CD14-positive monocyte (primary cell): ENCODE measurements around the gene CHST6. TPM values are rescaled to one million over a fixed set of nuclear protein-coding genes. Genes with fewer than 3 reads are reported as not detected.

Experiments used
- DNase-seq, 3 donors: peaks; one replicate each; pipeline ENCODE4 v3.0.0-alpha.2; 2011 to 2022
- H2AFZ ChIP-seq: 2 replicates; pipeline ENCODE4 v1.6.0; 2012; ENCODE audit warnings: mild to moderate bottlenecking, low read depth, low read length, inconsistent platforms; ENCODE audit not compliant: insufficient read depth, poor library complexity, severe bottlenecking
- H3K27ac ChIP-seq, 2 donors: 1 replicate in 1 of 2; 2 replicates in 1 of 2; pipeline ENCODE4 v1.5.1; 2012 to 2013; ENCODE audit warnings: low read length in 2 of 2, control low read depth in 1 of 2, inconsistent platforms in 1 of 2, low read depth in 1 of 2, mild to moderate bottlenecking in 1 of 2
- H3K27me3 ChIP-seq, 2 donors: one replicate each; pipeline versions ENCODE4 v1.6.0 to v1.6.1; 2011 to 2013; ENCODE audit warnings: low read length in 2 of 2; ENCODE audit not compliant: control insufficient read depth in 2 of 2, insufficient read depth in 2 of 2
- H3K36me3 ChIP-seq, 2 donors: replicated peaks in 1 of 2; 1 replicate in 1 of 2; 2 replicates in 1 of 2; pipeline versions ENCODE4 v1.5.1 to v1.6.1; 2012 to 2013; ENCODE audit warnings: low read length in 2 of 2, control low read depth in 1 of 2, inconsistent platforms in 1 of 2, mild to moderate bottlenecking in 1 of 2; ENCODE audit not compliant: insufficient read depth in 2 of 2, control insufficient read depth in 1 of 2
- H3K4me1 ChIP-seq, 2 donors: 1 replicate in 1 of 2; 2 replicates in 1 of 2; pipeline versions ENCODE4 v1.5.1 to v1.6.1; 2012 to 2013; ENCODE audit warnings: low read length in 2 of 2, control low read depth in 1 of 2, inconsistent platforms in 1 of 2, mild to moderate bottlenecking in 1 of 2, moderate library complexity in 1 of 2; ENCODE audit not compliant: insufficient read depth in 2 of 2, control insufficient read depth in 1 of 2
- H3K4me2 ChIP-seq: replicated peaks from 2 replicates; pipeline ENCODE3; 2012; ENCODE audit warnings: low read length, moderate library complexity, mild to moderate bottlenecking; ENCODE audit not compliant: poor library complexity, severe bottlenecking; ENCODE audit errors: extremely low read depth
- H3K4me3 ChIP-seq, 3 experiments: fragments of 200-600 bp in 1 of 3; sonication (generic) in 1 of 3; replicated peaks in 1 of 3; 1 replicate in 2 of 3; 2 replicates in 1 of 3; pipeline ENCODE4 v1.5.1; 2011 to 2013; ENCODE audit warnings: low read length in 3 of 3, mild to moderate bottlenecking in 3 of 3, control low read depth in 2 of 3, low read depth in 2 of 3, inconsistent platforms in 1 of 3, moderate library complexity in 1 of 3
- H3K79me2 ChIP-seq: 2 replicates; pipeline ENCODE4 v1.6.0; 2012; ENCODE audit warnings: mild to moderate bottlenecking, control low read depth, inconsistent platforms, low read length, moderate library complexity; ENCODE audit not compliant: insufficient read depth
- H3K9ac ChIP-seq: 2 replicates; pipeline ENCODE4 v1.6.0; 2017; ENCODE audit warnings: low read length, mild to moderate bottlenecking; ENCODE audit not compliant: insufficient read depth, poor library complexity, severe bottlenecking
- H3K9me3 ChIP-seq, 2 donors: replicated peaks in 1 of 2; 1 replicate in 1 of 2; 2 replicates in 1 of 2; pipeline versions ENCODE4 v1.5.1 to v1.6.1; 2012 to 2013; ENCODE audit warnings: low read length in 2 of 2, control low read depth in 1 of 2; ENCODE audit not compliant: control insufficient read depth in 1 of 2, insufficient read depth in 1 of 2
- H4K20me1 ChIP-seq: 2 replicates; pipeline ENCODE4 v1.6.0; 2012; ENCODE audit warnings: mild to moderate bottlenecking, low read length, control low read depth, moderate library complexity; ENCODE audit not compliant: insufficient read depth
- H3K27ac Mint-ChIP-seq, 7 donors: one replicate each; pipeline ENCODE4 v1.8.0; 2020; ENCODE audit warnings: mild to moderate bottlenecking in 7 of 7, mixed read lengths in 7 of 7, moderate library complexity in 6 of 7, inconsistent platforms in 2 of 7
- H3K27me3 Mint-ChIP-seq, 3 donors: one replicate each; pipeline ENCODE4 v1.8.0; 2021 to 2022; ENCODE audit warnings: low read depth in 3 of 3, mild to moderate bottlenecking in 3 of 3, mixed read lengths in 3 of 3, moderate library complexity in 3 of 3, inconsistent platforms in 1 of 3
- H3K36me3 Mint-ChIP-seq, 2 donors: one replicate each; pipeline ENCODE4 v1.8.0; 2020; ENCODE audit warnings: mixed read lengths in 2 of 2, inconsistent platforms in 1 of 2, mild to moderate bottlenecking in 1 of 2
- H3K4me1 Mint-ChIP-seq: one replicate; pipeline ENCODE4 v1.8.0; 2020; ENCODE audit warnings: mild to moderate bottlenecking, mixed read lengths
- H3K4me3 Mint-ChIP-seq, 2 donors: one replicate each; pipeline ENCODE4 v1.8.0; 2020; ENCODE audit warnings: mild to moderate bottlenecking in 2 of 2, mixed read lengths in 2 of 2, moderate library complexity in 1 of 2
- H3K9me3 Mint-ChIP-seq, 7 donors: one replicate each; pipeline ENCODE4 v1.8.0; 2020 to 2022; ENCODE audit warnings: mixed read lengths in 7 of 7, mild to moderate bottlenecking in 6 of 7, moderate library complexity in 6 of 7, inconsistent platforms in 2 of 7
- CTCF ChIP-seq: fragments of 200-600 bp; IDR thresholded peaks from one replicate; pipeline ENCODE4 v1.8.0; 2022; ENCODE audit warnings: antibody characterized with exemption, mild to moderate bottlenecking
- WGBS: methylation state at CpG from one replicate; pipeline ENCODE4 v1.1.5; 2013; ENCODE audit warnings: missing lambda C conversion rate; ENCODE audit not compliant: insufficient coverage; 5-methylcytosine and 5-hydroxymethylcytosine counted together
- intact Hi-C, 2 donors: fragments of 100-400 bp; cut with micrococcal nuclease; formaldehyde crosslinking; loops; one replicate each; pipeline versions ENCODE4 v1.15.0 to v1.15.1; 2023
- polyA plus RNA-seq, 3 donors: library from polyadenylated mRNA; depleted of rRNA in 1 of 3; unstranded in 2 of 3; stranded (reverse) in 1 of 3; fragments of 300-500 nt in 2 of 3; fragments of >200 nt in 1 of 3; fragmentation: Illumina TruSeq in 2 of 3; gene quantifications; 1 replicate in 2 of 3; 2 replicates in 1 of 3; pipeline ENCODE4 v1.2.3, GENCODE V29; 2012 to 2021

CHST6 gene
- polyA plus RNA-seq, 3 donors: 0.03 TPM; not detected in 2

GRCh38 chr16:75494184-75494583 lies 1.1 kb downstream of the CHST6 start:
- intact Hi-C loops: no loop called here

GRCh38 chr16:75491876-75492275 lies 3.4 kb downstream of the CHST6 start:
- no peaks in the 10 kb centered on the region for H3K36me3 ChIP-seq
- Mint-ChIP-seq H3K4me1 (peaks cover 10% of the 10 kb centered on the region), H3K27me3 (peaks cover 22 to 41% (median 38%) of the 10 kb centered on the region in 3 donors), H3K27ac (no peak overlapping the region), H3K4me3 (no peak overlapping the region), H3K9me3 (peaks cover 0 to 3% (median 0%) of the 10 kb centered on the region in 7 donors), H3K36me3 (peaks cover 2 to 5% of the 10 kb centered on the region in 2 donors)
- no peak overlapping the region for H3K4me3 ChIP-seq
- peaks cover 5 to 10% of the 10 kb centered on the region in 2 donors for H3K4me1 ChIP-seq
- no peak overlapping the region for H3K4me2 ChIP-seq
- peaks cover 0 to 6% of the 10 kb centered on the region in 2 donors for H3K9me3 ChIP-seq
- no peak for DNase-seq
- no peaks in the 10 kb centered on the region for H3K79me2 ChIP-seq
- no peak overlapping the region for H3K9ac ChIP-seq
- 86% methylated on average over 1 of the region's 1 CpG for WGBS
- H2AFZ ChIP-seq: no peak overlapping the region
- no peak for TF ChIP-seq CTCF
- intact Hi-C loops: no loop called here
- no peak overlapping the region for H3K27ac ChIP-seq
- no peaks in the 10 kb centered on the region for H4K20me1 ChIP-seq
- peaks cover 11 to 26% of the 10 kb centered on the region in 2 donors for H3K27me3 ChIP-seq

More at GRCh38 chr16:75494184-75494583, 1.1 kb downstream of the CHST6 start:
- no peak for DNase-seq
- Histone ChIP-seq H3K4me1 (peaks cover 5 to 10% of the 10 kb centered on the region in 2 donors), H3K4me3 (no peak overlapping the region), H3K9ac (no peak overlapping the region), H3K36me3 (no peaks in the 10 kb centered on the region), H3K27ac (no peak overlapping the region), H2AFZ (peak overlapping the region; percentile 63), H4K20me1 (no peaks in the 10 kb centered on the region), H3K9me3 (peaks cover 0 to 6% of the 10 kb centered on the region in 2 donors), H3K79me2 (no peaks in the 10 kb centered on the region), H3K27me3 (peaks cover 11 to 33% of the 10 kb centered on the region in 2 donors), H3K4me2 (no peak overlapping the region)
- no peak overlapping the region for H3K27ac Mint-ChIP-seq
- peaks cover 7% of the 10 kb centered on the region for H3K4me1 Mint-ChIP-seq
- H3K4me3 Mint-ChIP-seq: peak overlapping the region in 1 of 2 donors; percentile 81
- peaks cover 2 to 5% of the 10 kb centered on the region in 2 donors for H3K36me3 Mint-ChIP-seq
- H3K9me3 Mint-ChIP-seq: peaks cover 0 to 3% (median 0%) of the 10 kb centered on the region in 7 donors
- peaks cover 27 to 50% (median 46%) of the 10 kb centered on the region in 3 donors for H3K27me3 Mint-ChIP-seq
- 100% methylated on average over 3 of the region's 5 CpGs for WGBS
- TF ChIP-seq CTCF: no peak
